C4-2B (cell line): ENCODE results near the gene OR51E1.
A peak's percentile ranks its signal among the peaks of the same experiment; 100 is the strongest.

Experiments
- H3K27ac ChIP-seq: fragments of 450-650 bp; 2 replicates; pipeline ENCODE4 v1.5.1; 2017
- CTCF ChIP-seq: fragments of 450-650 bp; conservative IDR thresholded peaks from 2 replicates; pipeline ENCODE4 v1.5.1; 2017; ENCODE audit warnings: mild to moderate bottlenecking
- ZFX ChIP-seq: fragments of 450-650 bp; IDR thresholded peaks from 2 replicates; pipeline ENCODE4 v1.6.1; 2017

OR51E1 gene

GRCh38 chr11:4611986-4612385 lies 31.8 kb upstream of the OR51E1 start:
- no peak for TF ChIP-seq CTCF
- no peak for TF ChIP-seq ZFX
- no peak overlapping the region for H3K27ac ChIP-seq

GRCh38 chr11:4615856-4616444 lies 27.8 kb upstream of the OR51E1 start:
- TF ChIP-seq ZFX (no peak), CTCF (no peak)

GRCh38 chr11:4619514-4619913 lies 24.3 kb upstream of the OR51E1 start:
- TF ChIP-seq CTCF (no peak), ZFX (no peak)
- no peak overlapping the region for H3K27ac ChIP-seq

More at GRCh38 chr11:4615856-4616444, 27.8 kb upstream of the OR51E1 start:
- H3K27ac ChIP-seq: no peak overlapping the region

GRCh38 chr11:4626207-4627099 lies 17.3 kb upstream of the OR51E1 start:
- no peak for TF ChIP-seq ZFX
- peak; percentile 82 for TF ChIP-seq CTCF
- no peak overlapping the region for H3K27ac ChIP-seq

- TF ChIP-seq CTCF (no peak), ZFX (no peak)
- no peak overlapping the region for H3K27ac ChIP-seq
These were observed 7.6 kb upstream of the OR51E1 start for GRCh38 chr11:4636136-4636535.

GRCh38 chr11:4636962-4637661 lies 6.7 kb upstream of the OR51E1 start, which contains the start of gene OR51D1:
OR51D1 (plus strand) TSS chr11:4637477; CDS start chr11:4639791, 2,314 bp downstream.
- TF ChIP-seq ZFX (no peak), CTCF (peak; percentile 93)
- H3K27ac ChIP-seq: peak within 1 kb of the TSS; percentile 9; the same call in 1 of the 2 replicates
